Mesenchymal stem cell (in vitro differentiated cells and primary cell): ENCODE data around the gene GLO1.
A peak's percentile ranks its signal among the peaks of the same experiment; 100 is the strongest.

ENCODE experiments used
- DNase-seq: peaks from one replicate; pipeline ENCODE4 v3.0.0-alpha.2; 2013
- H2AFZ ChIP-seq: one replicate; pipeline ENCODE4 v1.6.1; 2013; ENCODE audit warnings: low read depth, mild to moderate bottlenecking, control low read depth, inconsistent platforms, low read length, moderate library complexity
- H2AK5ac ChIP-seq: 2 replicates; pipeline ENCODE4 v1.6.1; 2013; ENCODE audit warnings: low read length, moderate library complexity, mild to moderate bottlenecking, inconsistent platforms; ENCODE audit not compliant: severe bottlenecking
- H2BK120ac ChIP-seq: one replicate; pipeline ENCODE4 v1.6.1; 2013; ENCODE audit warnings: low read depth, mild to moderate bottlenecking, inconsistent platforms, low read length, moderate library complexity
- H2BK12ac ChIP-seq, 2 experiments: one replicate each; pipeline ENCODE4 v1.6.1; 2013; ENCODE audit warnings: inconsistent platforms in 2 of 2, low read length in 2 of 2, mild to moderate bottlenecking in 2 of 2, moderate library complexity in 2 of 2, control low read depth in 1 of 2
- H2BK15ac ChIP-seq: one replicate; pipeline ENCODE4 v1.6.1; 2013; ENCODE audit warnings: mild to moderate bottlenecking, low read depth, inconsistent platforms; ENCODE audit not compliant: poor library complexity, severe bottlenecking
- H2BK5ac ChIP-seq: 2 replicates; pipeline ENCODE4 v1.6.1; 2013; ENCODE audit warnings: low read depth, mild to moderate bottlenecking, low read length, control low read depth, inconsistent platforms; ENCODE audit not compliant: poor library complexity, severe bottlenecking
- H3K14ac ChIP-seq, 2 experiments: one replicate each; pipeline ENCODE4 v1.6.1; 2013; ENCODE audit warnings: inconsistent platforms in 2 of 2, low read length in 2 of 2, control low read depth in 1 of 2, mild to moderate bottlenecking in 1 of 2, moderate library complexity in 1 of 2
- H3K18ac ChIP-seq, 2 experiments: one replicate each; pipeline ENCODE4 v1.6.1; 2013; ENCODE audit warnings: inconsistent platforms in 2 of 2, low read length in 2 of 2, control low read depth in 1 of 2, low read depth in 1 of 2, mild to moderate bottlenecking in 1 of 2
- H3K23ac ChIP-seq, 2 experiments: one replicate each; pipeline ENCODE4 v1.6.1; 2013; ENCODE audit warnings: inconsistent platforms in 2 of 2, low read length in 2 of 2, mild to moderate bottlenecking in 2 of 2, moderate library complexity in 2 of 2, control low read depth in 1 of 2
- H3K27ac ChIP-seq: 2 replicates; pipeline ENCODE4 v1.5.1; 2013; ENCODE audit warnings: mild to moderate bottlenecking, moderate library complexity, low read length, control low read depth, inconsistent platforms; ENCODE audit not compliant: poor library complexity, severe bottlenecking
- H3K27me3 ChIP-seq, 2 experiments: 2 replicates each; pipeline versions ENCODE4 v1.6.1 to v1.7.0; 2013; ENCODE audit warnings: low read length in 2 of 2, mild to moderate bottlenecking in 2 of 2, moderate library complexity in 2 of 2, control low read depth in 1 of 2, inconsistent platforms in 1 of 2; ENCODE audit not compliant: control insufficient read depth in 1 of 2, insufficient read depth in 1 of 2
- H3K36me3 ChIP-seq, 2 experiments: 2 replicates each; pipeline versions ENCODE4 v1.6.1 to v1.7.0; 2013; ENCODE audit warnings: low read length in 2 of 2, control low read depth in 1 of 2, inconsistent platforms in 1 of 2, low read depth in 1 of 2, mild to moderate bottlenecking in 1 of 2; ENCODE audit not compliant: insufficient read depth in 2 of 2, control insufficient read depth in 1 of 2
- H3K4ac ChIP-seq, 2 experiments: one replicate each; pipeline ENCODE4 v1.6.1; 2013; ENCODE audit warnings: inconsistent platforms in 2 of 2, low read length in 2 of 2, mild to moderate bottlenecking in 2 of 2, moderate library complexity in 2 of 2, control low read depth in 1 of 2, low read depth in 1 of 2
- H3K4me1 ChIP-seq: 2 replicates; pipeline ENCODE4 v1.6.1; 2013; ENCODE audit warnings: low read depth, low read length, control low read depth; ENCODE audit not compliant: control insufficient read depth, insufficient read depth
- H3K4me2 ChIP-seq: 2 replicates; pipeline ENCODE4 v1.6.1; 2013; ENCODE audit warnings: low read length, mild to moderate bottlenecking, inconsistent platforms; ENCODE audit not compliant: poor library complexity, severe bottlenecking
- H3K4me3 ChIP-seq, 2 experiments: 2 replicates each; pipeline versions ENCODE4 v1.5.1 to v1.7.0; 2013; ENCODE audit warnings: low read length in 2 of 2, mild to moderate bottlenecking in 2 of 2, control low read depth in 1 of 2, low read depth in 1 of 2; ENCODE audit not compliant: insufficient read depth in 1 of 2
- H3K79me1 ChIP-seq: replicated peaks from 2 replicates; pipeline ENCODE4 v1.6.1; 2013; ENCODE audit warnings: mild to moderate bottlenecking, control low read depth, low read length, inconsistent platforms; ENCODE audit not compliant: poor library complexity, severe bottlenecking
- H3K9ac ChIP-seq: 2 replicates; pipeline ENCODE4 v1.7.0; 2013; ENCODE audit warnings: mild to moderate bottlenecking, low read length, moderate library complexity
- H3K9me3 ChIP-seq: 2 replicates; pipeline ENCODE4 v1.7.0; 2013; ENCODE audit warnings: mild to moderate bottlenecking, low read length; ENCODE audit not compliant: control insufficient read depth
- H4K8ac ChIP-seq: one replicate; pipeline ENCODE4 v1.6.1; 2013; ENCODE audit warnings: inconsistent platforms, mild to moderate bottlenecking, low read length, moderate library complexity
- H4K91ac ChIP-seq: one replicate; pipeline ENCODE4 v1.6.1; 2013; ENCODE audit warnings: mild to moderate bottlenecking, low read length, inconsistent platforms
- WGBS: methylation state at CpG from one replicate; pipeline ENCODE4 v1.1.7; 2013; ENCODE audit warnings: mixed read lengths; 5-methylcytosine and 5-hydroxymethylcytosine counted together

Gene GLO1

DNA sequence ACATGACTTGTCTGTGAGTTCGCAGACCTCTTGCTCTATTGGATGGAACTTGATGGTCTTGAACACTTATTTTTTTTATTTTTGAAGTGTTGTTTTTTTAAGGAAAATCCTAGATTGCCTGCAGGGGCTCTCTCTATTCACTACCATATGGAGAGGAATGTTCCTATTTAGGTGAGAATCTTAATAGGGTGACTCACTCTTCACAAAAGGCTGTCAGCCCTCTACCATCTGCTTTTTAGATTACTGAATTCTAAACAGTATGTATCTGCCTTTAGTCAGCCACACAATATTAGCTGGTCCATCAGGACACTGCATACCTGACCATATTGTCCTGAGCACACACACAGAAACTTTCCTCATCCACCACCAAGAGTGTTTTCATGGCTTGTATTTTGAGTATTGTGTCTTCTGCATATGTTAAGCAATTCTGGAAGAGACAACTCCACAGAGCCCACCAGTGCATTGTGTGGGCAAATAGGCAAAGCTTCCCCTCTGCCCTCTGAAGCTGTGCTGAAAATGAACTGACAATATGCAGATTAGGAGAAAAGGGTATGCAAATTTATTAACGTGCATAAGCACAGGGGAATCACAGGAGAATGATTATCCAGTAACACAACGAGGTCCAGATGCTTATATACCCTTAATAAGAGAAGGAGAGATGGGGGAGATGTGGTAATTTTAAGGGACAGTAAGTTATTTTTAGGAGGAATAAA is 56.6 kb downstream of the GLO1 start:
- Histone ChIP-seq H3K36me3 (no peaks in the 10 kb centered on the region), H3K4me3 (no peak overlapping the region), H4K91ac (no peak overlapping the region), H2BK120ac (no peak overlapping the region), H4K8ac (no peak overlapping the region), H3K4me2 (no peak overlapping the region), H3K4me1 (no peaks in the 10 kb centered on the region), H2AK5ac (no peak overlapping the region), H3K18ac (no peak overlapping the region), H3K27me3 (no peaks in the 10 kb centered on the region), H3K9ac (no peak overlapping the region), H3K14ac (no peak overlapping the region), H2AFZ (no peak overlapping the region), H3K27ac (no peak overlapping the region), H2BK15ac (no peak overlapping the region), H3K23ac (no peak overlapping the region), H2BK5ac (no peak overlapping the region), H3K9me3 (no peaks in the 10 kb centered on the region), H2BK12ac (no peak overlapping the region), H3K4ac (no peak overlapping the region), H3K79me1 (peaks cover 3% of the 10 kb centered on the region)
- WGBS: 91% methylated on average over 3 of the region's 3 CpGs
- DNase-seq: no peak

DNA sequence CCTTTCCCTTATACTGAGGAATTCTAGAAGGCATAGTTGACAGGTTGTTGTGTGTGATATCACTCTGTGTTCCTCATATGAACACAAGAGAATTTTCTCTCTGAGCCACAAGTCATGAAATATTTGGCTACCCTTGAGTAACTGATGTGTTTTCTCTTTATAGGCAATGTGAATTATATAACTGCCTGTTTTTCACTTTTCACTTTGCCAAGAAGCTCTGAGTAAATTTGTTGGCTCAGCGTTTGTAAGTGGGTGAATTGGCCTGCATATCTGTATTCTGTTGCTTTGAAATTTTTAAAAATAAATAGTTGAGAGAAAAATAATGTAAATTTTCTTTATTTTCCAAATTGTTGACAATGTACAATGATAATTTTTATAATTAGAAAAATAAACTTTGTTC is 58.0 kb downstream of the GLO1 start:
- no CpG with 5 or more reads among the region's 1 CpG for WGBS
- H3K18ac ChIP-seq: no peak overlapping the region
- no peak overlapping the region for H3K4me2 ChIP-seq
- H3K4ac ChIP-seq: no peak overlapping the region
- H2BK15ac ChIP-seq: no peak overlapping the region
- H2BK5ac ChIP-seq: no peak overlapping the region
- no peak overlapping the region for H2AK5ac ChIP-seq
- H3K79me1 ChIP-seq: peaks cover 12% of the 10 kb centered on the region
- no peak overlapping the region for H3K27ac ChIP-seq
- no peak overlapping the region for H4K91ac ChIP-seq
- H2BK120ac ChIP-seq: no peak overlapping the region
- H4K8ac ChIP-seq: no peak overlapping the region
- H3K27me3 ChIP-seq: no peaks in the 10 kb centered on the region
- H3K14ac ChIP-seq: no peak overlapping the region
- no peaks in the 10 kb centered on the region for H3K9me3 ChIP-seq
- no peak overlapping the region for H2BK12ac ChIP-seq
- peaks cover 5% of the 10 kb centered on the region for H3K4me1 ChIP-seq
- no peak overlapping the region for H2AFZ ChIP-seq
- H3K4me3 ChIP-seq: no peak overlapping the region
- DNase-seq: no peak
- H3K23ac ChIP-seq: no peak overlapping the region
- H3K36me3 ChIP-seq: no peaks in the 10 kb centered on the region
- H3K9ac ChIP-seq: no peak overlapping the region

DNA sequence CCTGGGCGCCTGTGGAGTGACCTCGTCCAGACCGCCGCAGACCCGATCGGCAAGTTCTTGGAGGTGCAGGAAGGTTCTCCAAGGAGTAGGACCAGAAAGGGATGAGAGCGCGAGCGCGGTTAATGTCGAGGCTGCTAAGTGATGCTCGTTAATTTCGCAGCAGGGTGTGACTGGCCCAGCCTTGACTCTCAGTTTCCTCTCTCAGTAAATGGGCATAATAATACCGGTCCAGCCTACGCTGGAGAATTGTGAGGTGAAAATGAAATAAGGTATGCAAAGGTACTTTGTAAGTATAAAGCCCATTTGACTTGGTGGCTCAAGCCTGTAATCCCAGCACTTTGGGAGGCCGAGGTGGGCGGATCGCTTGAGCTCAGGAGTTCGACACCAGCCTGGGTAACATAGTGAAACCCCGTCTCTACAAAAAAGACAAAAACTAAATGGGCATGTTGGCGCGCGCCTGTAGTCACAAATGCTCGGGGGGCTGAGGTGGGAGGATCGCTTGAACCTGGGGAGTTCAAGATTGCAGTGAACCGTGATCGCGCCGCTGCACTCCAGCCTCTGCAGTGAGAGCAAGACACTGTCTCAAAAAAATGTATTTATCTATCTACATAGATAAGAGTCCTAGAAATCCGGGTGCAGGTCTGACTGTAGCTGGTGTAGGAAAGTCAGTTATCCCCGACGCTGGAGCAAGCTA is 62.6 kb downstream of the GLO1 start:
- peak overlapping the region; percentile 26 for H2AK5ac ChIP-seq
- H3K4me1 ChIP-seq: peaks cover 6% of the 10 kb centered on the region
- peaks cover 19% of the 10 kb centered on the region for H3K79me1 ChIP-seq
- H2BK5ac ChIP-seq: no peak overlapping the region
- DNase-seq: no peak
- no peak overlapping the region for H2BK12ac ChIP-seq
- peak overlapping the region; percentile 55 to 95 for H3K18ac ChIP-seq
- peak overlapping the region; percentile 94 for H2AFZ ChIP-seq
- peak overlapping the region; percentile 95 for H2BK120ac ChIP-seq
- peak overlapping the region; percentile 94 to 97 for H3K4me3 ChIP-seq
- H2BK15ac ChIP-seq: no peak overlapping the region
- no peaks in the 10 kb centered on the region for H3K9me3 ChIP-seq
- 25% methylated on average over 27 of the region's 32 CpGs for WGBS
- H4K8ac ChIP-seq: peak overlapping the region; percentile 98
- no peak overlapping the region for H3K27ac ChIP-seq
- no peaks in the 10 kb centered on the region for H3K27me3 ChIP-seq
- H3K14ac ChIP-seq: peak overlapping the region in 1 of 2 experiments; percentile 69
- H4K91ac ChIP-seq: peak overlapping the region; percentile 95
- no peaks in the 10 kb centered on the region for H3K36me3 ChIP-seq
- peak overlapping the region; percentile 98 for H3K9ac ChIP-seq
- H3K4ac ChIP-seq: peak overlapping the region in 1 of 2 experiments; percentile 79
- peak overlapping the region; percentile 73 for H3K4me2 ChIP-seq
- no peak overlapping the region for H3K23ac ChIP-seq

- peak within 1 kb of the TSS; percentile 98 for H4K8ac ChIP-seq
- H3K23ac ChIP-seq: no peak within 1 kb of the TSS
- peak within 1 kb of the TSS; percentile 62 to 92 for H3K14ac ChIP-seq
- under 1% methylated on average over 66 of the region's 82 CpGs for WGBS
- peak within 1 kb of the TSS; percentile 96 for H2BK15ac ChIP-seq
- no peaks in the 10 kb centered on the region for H3K36me3 ChIP-seq
- peak within 1 kb of the TSS; percentile 59 for H3K27ac ChIP-seq
- H4K91ac ChIP-seq: peak within 1 kb of the TSS; percentile 95
- peak within 1 kb of the TSS; percentile 79 to 94 for H3K4ac ChIP-seq
- H2AFZ ChIP-seq: peak within 1 kb of the TSS; percentile 94
- H2BK12ac ChIP-seq: peak within 1 kb of the TSS in 1 of 2 experiments; percentile 80
- H3K18ac ChIP-seq: peak within 1 kb of the TSS; percentile 94 to 95
- peak within 1 kb of the TSS; percentile 73 for H3K4me2 ChIP-seq
- H2BK120ac ChIP-seq: peak within 1 kb of the TSS; percentile 95
- peak; percentile 89 for DNase-seq
- H3K27me3 ChIP-seq: no peaks in the 10 kb centered on the region
- H2BK5ac ChIP-seq: peak within 1 kb of the TSS; percentile 49
- H3K79me1 ChIP-seq: peaks cover 21% of the 10 kb centered on the region
- H3K9me3 ChIP-seq: no peaks in the 10 kb centered on the region
- peak within 1 kb of the TSS; percentile 98 for H3K9ac ChIP-seq
- peak within 1 kb of the TSS; percentile 94 to 97 for H3K4me3 ChIP-seq
- H3K4me1 ChIP-seq: peaks cover 6% of the 10 kb centered on the region
- peak within 1 kb of the TSS; percentile 26 for H2AK5ac ChIP-seq
Measured at GRCh38 chr6:38639498-38640215, 63.3 kb downstream of the GLO1 start, which contains the start of gene BTBD9. Gene BTBD9, minus strand, starts transcription at chr6:38639929.
